Bone marrow (tissue), 2 donors: ENCODE measurements around the gene PJVK.
"Not testable (repeated sequence)": the region's sequence is repeated elsewhere in the genome, so short reads cannot be mapped to it uniquely, and the experiment has no call there.

Experiments used
- DNase-seq, 2 donors: peaks; one replicate each; lab custom pipeline; 2025; lab: John Stamatoyannopoulos, UW

PJVK gene

DNA sequence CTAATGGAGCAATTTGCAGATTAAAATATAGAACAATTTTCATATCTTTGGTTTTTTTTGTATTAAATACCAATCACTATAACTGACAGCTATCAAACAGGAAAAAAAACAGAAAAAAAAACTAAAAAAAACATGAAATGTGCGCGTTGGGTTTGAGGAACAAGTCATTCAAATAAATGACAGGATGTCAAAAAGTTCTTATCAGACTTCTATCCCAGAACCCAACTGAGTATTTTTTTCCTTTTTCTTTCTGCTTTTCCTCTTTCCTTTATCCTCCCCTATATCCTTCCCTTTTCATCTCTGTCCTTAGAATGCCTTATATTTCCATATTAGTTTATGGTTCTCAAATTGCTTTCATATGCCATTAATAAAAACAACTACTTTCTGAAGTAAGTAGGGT lies 14.5 kb upstream of the PJVK start:
- DNase-seq: no peak

DNA sequence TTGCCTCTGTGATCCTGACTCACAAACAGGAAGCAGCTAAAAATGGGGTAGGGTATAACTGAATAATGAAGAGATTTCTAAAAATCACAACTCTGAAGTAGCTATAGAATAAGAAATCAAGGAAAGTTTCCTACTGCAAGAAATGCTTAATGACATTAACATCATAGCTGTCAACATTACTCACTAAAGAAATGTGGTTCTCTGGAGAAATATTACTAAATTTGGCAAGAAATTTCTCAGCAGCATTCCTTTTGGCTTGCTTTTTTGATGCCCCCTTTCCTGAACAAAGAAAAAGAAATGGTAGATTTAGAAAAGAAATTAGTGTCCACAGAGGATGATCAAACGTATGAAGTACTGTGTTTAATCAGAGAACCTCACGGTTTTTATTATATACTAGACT lies 9.8 kb upstream of the PJVK start:
- no peak for DNase-seq

DNA sequence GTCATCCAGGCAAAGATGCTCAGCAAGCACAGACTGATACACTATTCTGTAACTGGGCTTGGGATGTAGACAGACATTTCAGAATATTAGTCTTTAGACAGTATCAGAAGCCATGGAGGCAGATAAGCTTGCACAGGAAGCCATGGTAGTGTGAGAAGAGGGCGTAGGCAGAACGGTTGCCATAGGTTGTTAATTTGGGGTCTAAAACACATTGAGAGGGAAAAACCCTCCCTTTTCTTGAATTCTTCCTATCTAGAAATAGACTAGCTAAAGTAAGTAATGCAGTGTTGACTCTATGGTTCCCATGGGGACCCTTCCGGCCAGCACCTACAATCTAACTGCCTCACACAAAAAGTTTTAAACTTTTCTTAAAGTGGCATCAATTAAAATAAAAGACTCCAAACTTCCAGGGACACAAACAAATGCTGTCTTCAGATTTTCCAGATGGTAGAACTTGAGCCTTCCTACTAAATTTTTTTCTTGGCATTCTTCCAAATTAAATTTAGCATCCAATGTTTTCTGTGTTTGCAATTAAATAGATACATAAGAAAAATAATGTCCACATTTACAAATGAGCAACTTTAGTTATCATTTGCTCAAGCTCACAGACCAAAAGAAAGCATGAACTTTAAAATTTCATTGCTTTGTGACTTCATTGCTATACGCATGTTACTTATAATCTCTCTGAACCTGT lies 2.1 kb upstream of the PJVK start:
- no peak for DNase-seq

DNA sequence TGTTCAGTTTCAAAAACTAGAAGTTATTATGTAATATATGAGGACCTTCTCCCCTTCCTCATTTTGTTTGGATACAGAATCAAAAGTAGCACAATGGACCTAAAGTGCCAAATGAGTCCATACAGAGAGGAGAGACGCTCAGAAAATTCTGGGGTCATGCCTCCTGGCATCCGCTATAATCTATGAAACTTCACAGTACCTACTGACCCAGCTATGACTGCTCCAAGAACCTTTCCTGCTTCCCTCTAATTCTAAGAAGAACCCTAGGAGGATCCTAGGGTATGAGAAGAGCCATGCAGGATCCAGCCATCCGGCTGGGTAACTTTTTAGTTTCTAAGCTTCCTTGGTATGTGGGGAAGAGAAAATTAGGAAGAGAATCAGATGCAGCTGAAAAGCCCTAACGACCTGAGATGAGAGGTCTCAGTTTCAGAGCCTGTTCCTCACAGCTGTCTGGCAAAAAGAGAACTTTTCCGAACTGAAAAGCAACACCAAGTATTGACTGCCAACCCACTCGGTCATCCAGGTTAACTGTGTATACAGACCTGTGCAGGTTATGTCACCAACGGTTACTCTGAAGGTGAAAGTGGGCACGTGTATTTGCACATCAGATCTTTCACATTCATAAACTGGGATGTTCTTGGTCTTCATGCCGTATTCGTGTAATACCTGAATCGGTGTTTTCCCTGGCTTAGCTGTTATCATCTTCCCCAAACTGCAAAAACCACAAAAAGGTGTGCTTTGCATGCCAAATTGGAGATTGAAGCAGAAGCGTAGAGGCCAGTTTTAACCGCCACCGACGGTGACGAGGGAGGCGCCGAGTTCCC lies 1.3 kb upstream of the PJVK start:
- DNase-seq: no peak

DNA sequence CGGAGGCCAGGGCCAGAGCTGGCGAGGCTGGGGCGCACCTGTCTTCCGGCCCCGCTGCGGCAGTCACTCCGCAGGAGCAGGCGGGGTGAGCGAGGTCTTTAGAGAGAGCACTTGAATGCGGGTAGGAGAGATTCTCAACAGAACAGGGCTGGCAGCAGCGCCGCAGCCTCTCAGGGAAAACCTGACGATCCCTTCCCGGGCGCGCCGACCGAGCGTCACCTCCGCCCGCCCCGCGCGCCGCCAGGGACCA lies 729 bp upstream of the PJVK start:
- peak in 1 of 2 donors; percentile 72 for DNase-seq

DNA sequence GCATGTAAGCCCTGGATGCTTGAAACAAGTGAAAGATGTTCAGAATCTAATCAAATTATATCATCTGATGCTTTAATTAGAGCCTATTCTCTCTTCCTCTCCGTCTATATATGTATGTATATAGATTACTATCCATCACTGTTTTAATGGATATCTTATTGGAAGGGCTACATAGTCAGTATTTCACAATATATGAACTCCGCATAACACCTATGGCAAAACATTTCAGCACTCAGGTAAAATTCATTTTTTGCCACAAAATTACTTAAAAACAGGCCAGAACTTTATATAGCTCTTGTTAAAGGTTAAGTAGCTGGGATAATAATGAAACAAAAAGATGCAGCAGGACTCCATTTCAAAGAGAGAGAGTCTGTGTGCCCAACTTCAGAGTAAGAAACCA lies 1.2 kb downstream of the PJVK start:
- DNase-seq: no peak

DNA sequence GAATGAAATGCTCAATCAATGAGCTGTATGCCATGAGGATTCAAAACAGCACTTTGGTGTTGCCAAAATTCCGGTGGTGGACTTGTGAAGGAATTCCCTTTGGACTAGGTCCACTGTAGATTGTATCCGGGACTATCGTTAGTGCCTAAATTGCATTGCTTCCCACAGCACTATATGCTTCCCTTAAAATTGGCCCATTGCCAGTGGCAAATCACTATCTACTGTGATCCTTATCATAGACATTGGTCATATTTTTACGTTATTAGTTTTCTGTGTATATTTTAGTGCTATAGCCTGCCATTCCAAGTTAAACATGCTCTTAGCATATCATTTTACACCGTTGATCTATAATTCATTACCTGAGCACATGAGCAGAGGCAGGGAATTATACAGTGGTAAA lies 1.7 kb downstream of the PJVK start:
- no peak for DNase-seq

DNA sequence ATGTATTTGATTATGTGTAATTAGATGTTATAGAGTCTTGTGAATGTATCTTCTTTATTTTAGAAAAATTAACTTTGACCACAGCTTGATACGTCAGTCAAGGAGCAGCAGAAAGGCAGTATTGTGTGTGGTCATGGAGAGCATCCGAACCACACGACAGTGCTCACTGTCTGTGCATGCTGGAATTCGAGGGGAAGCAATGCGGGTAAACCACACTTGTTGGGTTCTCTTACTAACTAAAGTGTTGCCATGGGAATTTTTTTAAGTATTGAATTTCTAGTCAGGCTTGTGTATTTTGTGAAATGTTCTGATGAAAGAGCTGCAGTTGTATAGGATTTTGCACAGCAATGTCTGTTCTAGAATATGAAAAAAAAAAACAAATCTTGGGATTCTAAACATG lies 4.8 kb downstream of the PJVK start:
- no peak for DNase-seq

DNA sequence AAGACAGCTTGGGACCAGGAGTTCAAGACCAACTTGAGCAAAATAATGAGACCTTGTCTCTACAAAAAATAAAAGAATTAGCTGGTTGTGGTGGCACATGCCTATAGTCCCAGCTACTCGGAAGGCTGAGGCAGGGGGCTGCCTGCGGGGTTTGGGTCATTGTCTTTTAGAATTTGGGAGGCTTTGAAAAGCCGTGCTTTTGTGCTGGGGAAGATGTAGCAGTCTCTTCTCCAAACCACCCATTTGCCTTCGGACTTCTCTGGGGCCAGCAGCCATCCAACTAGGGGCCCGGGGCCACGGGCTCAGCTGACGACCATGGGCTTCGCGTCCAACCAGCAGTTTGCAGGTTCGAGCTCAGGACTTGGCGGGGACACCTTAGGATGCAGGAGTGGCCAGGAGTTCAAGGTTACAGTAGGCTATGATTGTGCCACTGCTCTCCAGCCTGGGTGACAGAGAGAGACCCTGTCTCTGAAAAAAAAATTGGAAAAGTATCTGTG lies 6.3 kb downstream of the PJVK start:
- no peak for DNase-seq

DNA sequence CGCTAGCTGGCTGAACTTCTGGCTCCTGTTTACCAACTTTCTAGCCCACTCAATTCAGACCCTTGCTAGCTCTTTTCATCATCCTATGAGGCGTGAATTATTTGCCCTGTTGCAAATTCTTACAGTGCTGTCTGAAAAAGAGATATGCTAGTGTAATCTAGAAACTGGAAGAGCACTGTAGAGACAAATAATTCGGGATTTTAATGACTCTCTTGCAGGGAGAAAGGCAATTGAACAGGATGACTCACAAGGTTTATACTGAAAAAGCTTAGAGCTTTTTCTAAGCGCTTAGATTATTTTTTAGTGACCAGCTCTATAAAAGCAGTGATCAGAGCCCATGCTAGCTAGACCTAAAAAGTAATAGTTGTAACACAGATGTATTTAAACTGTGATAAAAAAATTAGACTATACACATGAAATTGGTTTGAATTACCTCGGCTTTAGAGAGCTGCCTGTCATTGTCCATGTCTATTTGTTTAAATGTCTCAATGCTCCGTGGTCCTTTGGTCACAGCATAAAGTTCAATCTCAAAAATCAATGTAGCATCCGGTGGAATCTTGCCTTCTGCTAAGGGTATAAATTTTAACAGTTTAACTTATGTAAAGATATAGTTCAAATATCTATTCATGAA lies 18.2 kb downstream of the PJVK start:
- no peak for DNase-seq

DNA sequence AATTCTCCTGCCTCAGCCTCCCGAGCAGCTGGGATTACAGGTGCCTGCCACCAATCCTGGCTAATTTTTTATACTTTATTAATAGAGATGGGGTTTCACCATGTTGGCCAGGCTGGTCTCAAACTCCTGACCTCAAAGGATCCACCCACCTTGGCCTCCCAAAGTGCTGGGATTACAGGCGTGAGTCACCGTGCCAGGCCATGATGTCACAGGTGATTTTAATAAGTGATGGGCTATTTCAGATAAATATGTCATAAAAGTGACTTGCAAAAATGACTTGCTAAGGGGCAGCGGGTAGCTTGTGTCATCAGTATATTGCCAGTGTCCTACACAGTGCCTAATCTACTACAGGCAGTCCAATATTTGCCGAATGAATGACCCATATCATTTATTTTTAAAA lies 20.1 kb downstream of the PJVK start:
- DNase-seq: not testable (repeated sequence)

DNA sequence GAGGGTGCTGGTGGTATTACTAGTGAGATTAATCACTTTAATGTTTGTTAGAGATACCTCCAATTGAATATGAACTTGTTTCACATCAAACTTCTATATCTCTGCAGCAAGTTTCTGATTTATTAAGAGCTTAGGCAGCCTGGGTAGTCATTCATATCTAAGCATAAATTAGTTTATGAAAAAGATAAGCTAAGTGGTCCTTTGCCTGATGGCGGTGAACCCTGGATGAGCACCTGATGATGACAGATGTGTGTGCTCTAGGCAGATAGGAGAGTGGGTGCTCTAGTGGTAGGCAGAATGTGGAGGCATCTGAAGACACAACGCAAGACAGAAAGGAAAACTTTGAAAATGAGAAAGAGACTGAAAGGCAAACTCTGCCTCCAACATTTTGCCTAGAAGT lies 22.2 kb downstream of the PJVK start:
- DNase-seq: no peak

DNA sequence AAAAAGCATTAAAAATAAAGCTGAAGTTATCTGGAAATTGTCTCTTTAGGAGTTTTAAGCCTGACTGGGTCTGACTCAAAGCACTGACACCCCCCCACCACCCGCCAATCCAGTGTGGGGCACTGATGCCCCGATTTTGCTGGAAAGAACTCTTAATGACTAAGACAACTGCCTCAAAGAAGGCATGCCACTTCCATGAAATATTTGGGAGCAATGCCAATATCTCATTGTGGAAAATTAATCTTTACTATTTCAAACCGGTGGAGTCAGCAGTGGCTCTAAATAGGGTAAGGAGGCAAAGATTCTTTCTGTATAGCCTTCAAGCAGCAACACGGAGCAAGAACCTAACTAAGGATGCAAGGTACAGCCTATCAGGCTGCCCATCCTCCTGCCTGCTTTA lies 22.8 kb downstream of the PJVK start:
- no peak for DNase-seq

DNA sequence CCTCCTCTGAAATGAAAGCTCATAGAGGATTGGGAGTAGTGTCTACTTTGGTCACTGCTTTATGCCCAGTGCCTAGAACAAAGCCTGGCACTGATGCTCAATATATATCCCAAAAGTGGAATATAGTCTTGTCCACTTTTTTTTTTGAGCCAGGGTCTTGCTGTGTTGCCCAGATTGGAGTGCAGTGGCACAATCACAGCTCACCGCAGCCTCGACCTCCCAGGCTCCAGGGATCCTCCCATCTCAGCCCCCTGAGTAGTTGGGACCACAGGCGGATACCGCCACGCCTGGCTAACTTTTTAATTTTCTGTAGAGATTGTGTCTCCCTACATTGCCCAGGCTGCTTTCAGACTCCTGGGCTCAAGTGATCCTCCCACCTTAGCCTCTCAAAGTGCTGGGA lies 23.4 kb downstream of the PJVK start:
- DNase-seq: no peak

DNA sequence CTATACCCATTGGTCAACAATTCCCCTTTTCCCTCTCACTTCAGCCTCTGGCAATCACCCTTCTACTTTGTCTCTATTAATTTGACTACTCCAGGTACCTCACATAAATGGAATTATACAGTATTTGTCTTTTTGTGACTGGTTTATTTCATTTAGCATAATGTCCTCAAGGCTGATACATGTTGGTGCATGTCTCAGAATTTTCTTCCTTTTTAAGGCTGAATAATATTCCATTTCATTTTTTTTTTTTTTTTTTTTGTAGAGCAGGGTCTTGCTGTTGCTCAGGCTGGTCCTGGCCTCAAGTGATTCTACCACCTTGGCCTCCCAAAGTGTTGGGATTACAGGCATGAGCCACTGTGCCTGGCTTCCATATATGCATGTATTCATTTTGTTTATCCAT lies 25.3 kb downstream of the PJVK start:
- no peak for DNase-seq

DNA sequence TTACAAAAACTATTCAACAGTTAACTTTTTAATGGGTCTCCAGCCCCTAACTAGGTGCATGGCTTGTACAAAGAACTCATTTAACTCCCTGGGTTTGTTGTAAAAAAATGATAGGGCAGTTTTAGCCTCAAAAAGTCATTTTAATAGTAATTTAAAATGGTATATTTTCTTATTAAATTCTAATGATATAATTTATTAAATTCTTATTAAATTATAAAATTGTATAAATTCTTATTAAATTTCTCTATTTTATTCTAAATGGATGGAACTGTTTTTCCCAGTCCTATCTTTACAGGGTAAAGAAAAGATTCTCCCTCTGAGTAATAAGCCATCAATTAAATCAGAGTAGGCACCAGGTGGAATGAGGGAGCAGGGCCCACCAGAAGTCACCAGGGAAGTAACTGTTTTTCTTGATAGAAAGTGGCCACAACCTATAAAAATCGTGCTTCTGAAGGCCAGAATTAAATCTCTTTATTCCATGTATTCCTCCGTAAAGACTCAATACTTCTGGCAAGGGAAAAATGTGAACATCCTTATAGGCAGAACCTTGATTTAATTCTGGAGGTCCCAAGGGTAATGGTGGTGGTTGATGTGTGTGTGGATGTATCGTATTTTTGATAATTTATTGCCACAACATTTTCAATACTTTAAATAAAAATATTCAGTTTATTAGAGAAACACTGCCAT lies 26.4 kb downstream of the PJVK start:
- no peak for DNase-seq

DNA sequence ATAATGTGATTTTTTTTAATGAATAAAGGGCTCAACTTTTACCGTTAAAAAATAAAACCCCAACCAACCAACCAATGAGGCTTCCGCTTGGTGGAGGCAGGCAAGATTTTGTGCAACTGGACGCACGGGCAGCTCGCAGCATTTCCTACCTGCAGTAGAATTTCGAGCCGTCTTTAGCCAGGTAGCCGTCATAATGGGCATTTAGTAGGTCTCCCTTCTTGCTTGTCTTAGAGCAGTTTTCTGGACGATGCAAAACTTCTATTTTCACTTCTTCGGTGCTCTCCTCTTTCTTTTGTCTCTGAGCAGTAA lies 26.9 kb downstream of the PJVK start:
- DNase-seq: no peak

DNA sequence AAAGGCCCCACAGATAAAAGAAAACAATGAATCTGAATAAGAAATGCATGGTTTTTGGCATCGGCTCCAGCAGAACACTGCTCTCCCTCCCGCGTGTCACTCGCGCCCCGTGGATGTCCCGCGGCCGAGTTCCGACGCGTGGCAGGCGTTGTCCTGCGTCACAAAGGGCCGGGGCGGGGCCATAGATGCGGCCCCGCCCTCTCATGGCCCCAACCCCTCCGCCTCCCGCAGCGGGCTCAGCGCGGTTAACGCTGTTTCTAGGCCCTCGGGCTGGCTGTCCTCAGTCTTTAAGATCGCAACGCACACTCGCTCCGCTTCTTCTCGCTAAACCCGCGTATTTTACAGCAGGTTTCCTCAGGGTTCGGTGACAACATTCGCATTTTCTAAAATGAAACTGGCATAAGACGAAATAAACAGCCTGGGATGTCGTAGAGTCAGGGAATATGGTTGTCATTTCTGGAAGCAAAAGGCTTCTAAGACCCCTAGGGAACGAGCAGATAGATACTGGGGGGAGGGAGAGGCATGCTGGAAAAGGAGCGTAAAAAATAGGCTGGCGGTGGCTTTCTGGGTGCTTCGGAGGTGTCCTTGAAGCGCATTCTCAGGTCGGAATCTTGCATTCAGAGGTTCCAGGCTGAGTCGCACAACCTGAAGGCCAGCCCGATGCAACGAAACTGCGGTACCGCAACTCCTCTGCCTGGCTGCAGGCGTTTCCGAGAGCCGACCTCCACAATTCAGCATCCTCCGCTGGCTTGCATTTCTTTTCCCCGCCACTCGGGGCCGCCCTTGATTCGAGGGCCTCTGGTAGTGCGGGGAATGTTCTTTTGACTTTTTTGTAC lies 27.5 kb downstream of the PJVK start, which contains the start of gene FKBP7:
FKBP7 (minus strand) TSS at position 162 of the 836 bp plus-strand sequence; CDS start at position 61, 101 bp downstream.
- DNase-seq: peak; percentile 51 to 72

DNA sequence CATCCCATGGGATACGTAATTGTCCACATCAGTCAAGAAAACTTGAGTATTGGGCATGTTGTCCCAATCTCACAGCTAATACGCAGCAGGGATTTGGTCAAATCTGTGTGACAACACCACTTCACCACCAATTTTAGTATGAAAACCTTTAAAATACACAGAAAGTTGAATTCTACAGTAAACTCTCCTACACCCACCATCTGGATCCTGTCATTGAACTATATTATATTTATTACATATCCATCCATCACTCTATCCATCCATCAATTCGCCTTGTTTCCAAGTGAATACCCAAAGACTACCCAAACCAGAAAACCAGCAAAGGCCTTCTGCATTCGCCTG lies 28.1 kb downstream of the PJVK start:
- DNase-seq: no peak

DNA sequence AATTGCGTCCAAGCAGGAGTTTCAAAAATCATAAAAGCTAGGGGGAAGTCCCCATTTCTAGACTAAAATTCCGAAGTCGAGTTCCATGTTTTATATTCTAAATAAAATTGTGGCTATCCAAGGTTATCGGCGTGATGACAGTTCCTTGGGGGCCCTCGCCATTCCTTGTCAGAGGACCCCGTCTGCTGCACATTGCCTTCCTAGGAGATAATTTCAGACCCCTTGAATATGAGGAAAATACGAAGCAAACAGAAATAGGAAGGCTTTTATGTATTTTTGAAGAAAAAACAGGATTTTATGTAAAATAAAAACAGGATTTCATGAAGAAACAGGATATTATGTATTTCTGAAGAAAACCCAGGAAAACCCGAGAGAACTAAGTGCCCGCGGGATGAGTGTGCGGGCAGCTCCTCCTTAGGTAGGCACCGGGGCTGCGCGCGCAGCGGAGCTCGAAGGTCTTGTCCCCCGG lies 28.6 kb downstream of the PJVK start:
- DNase-seq: no peak

DNA sequence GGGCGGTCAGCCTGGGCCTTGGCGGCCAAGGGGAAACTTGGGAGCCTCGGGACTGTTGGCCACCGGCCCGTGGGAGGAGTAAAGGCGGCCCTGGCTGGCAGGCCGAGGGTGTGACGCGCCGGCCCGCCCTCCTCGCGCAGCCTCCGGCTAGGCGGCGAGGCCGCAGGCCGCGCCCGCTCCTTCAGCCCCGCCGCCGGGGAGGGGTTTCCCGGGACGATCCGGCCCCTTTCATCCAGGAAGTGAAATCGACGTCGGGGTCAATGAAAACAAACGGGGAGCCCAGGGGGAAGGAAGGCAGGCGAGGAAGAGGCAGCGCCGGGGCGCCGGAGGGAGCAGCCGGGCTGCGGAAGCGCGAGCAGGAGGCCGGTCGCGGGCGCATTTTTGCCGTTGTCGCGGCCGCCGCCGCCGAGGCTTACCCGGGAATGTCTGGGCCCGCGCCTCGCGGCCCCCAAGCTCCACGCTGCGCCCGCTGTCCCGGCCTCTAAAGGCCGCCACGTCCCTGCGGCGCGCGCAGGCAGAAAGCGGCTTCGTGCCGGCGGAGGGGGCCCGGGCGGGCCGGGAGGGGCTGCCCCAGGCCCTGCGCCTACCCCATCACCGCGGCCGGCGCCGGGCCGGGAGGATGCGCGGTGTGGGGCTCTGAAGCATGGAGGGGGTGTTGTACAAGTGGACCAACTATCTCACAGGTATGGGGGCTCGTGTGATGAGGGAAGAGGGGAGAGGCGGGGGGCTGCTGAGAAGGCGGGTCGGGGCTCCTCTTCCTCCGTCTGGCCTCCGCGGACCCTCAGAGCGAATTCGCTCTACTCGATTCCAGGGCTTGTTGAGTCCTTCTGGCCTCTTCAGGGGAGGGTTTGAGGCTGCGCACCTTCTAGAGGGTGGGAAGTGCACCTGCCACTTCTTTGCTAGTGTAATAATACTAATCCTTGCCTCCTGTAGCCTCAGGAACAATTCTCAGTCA lies 29.3 kb downstream of the PJVK start, which contains the start of gene PLEKHA3:
PLEKHA3 (plus strand) TSS at position 231 of the 955 bp plus-strand sequence; CDS start at position 644, 413 bp downstream.
- peak; percentile 69 to 90 for DNase-seq
